Heart right ventricle (tissue), 16 donors: ENCODE data around the gene MTPN. TPM values are rescaled to one million over a fixed set of nuclear protein-coding genes. Genes with fewer than 3 reads are reported as not detected.

Experiments
- ATAC-seq, 8 donors: fragments of 200-7000 bp; cut with Tn5 transposase; one replicate each; pipeline ENCODE4 v1.9.1; 2020; ENCODE audit warnings: mild to moderate bottlenecking in 8 of 8, moderate library complexity in 8 of 8, moderate number of reproducible peaks in 1 of 8
- DNase-seq, 2 donors: peaks; one replicate each; pipeline ENCODE4 v3.0.0-alpha.2; 2020
- H3K27ac ChIP-seq, 10 donors: fragments of 200-600 bp; sonication (generic) in 2 of 10; one replicate each; pipeline versions ENCODE4 v1.5.0 to v1.8.0; 2020 to 2022; ENCODE audit warnings: mild to moderate bottlenecking in 3 of 10
- H3K27me3 ChIP-seq, 7 donors: fragments of 200-600 bp; one replicate each; pipeline ENCODE4 v1.8.0; 2021 to 2022; ENCODE audit warnings: mild to moderate bottlenecking in 2 of 7
- H3K36me3 ChIP-seq, 9 donors: fragments of 200-600 bp; sonication (generic) in 1 of 9; one replicate each; pipeline versions ENCODE4 v1.5.0 to v1.8.0; 2020 to 2022; ENCODE audit warnings: mild to moderate bottlenecking in 2 of 9
- H3K4me1 ChIP-seq, 9 donors: fragments of 200-600 bp; sonication (generic) in 1 of 9; one replicate each; pipeline versions ENCODE4 v1.5.0 to v1.8.0; 2020 to 2022; ENCODE audit warnings: mild to moderate bottlenecking in 4 of 9
- H3K4me3 ChIP-seq, 10 donors: fragments of 200-600 bp; sonication (generic) in 2 of 10; one replicate each; pipeline versions ENCODE4 v1.5.0 to v1.8.0; 2020 to 2022; ENCODE audit warnings: mild to moderate bottlenecking in 7 of 10, moderate library complexity in 2 of 10
- H3K9me3 ChIP-seq, 11 donors: fragments of 200-600 bp in 10 of 11; sonication (generic) in 2 of 11; one replicate each; pipeline versions ENCODE4 v1.5.0 to v1.8.0; 2013 to 2022; ENCODE audit warnings: mild to moderate bottlenecking in 2 of 11, control low read depth in 1 of 11, moderate library complexity in 1 of 11
- WGBS, 2 donors: extraction: QIAGEN DNeasy Blood & Tissue Kit; methylation state at CpG; one replicate each; pipeline ENCODE4 v1.1.7; 2013; ENCODE audit warnings: inconsistent platforms in 1 of 2; 5-methylcytosine and 5-hydroxymethylcytosine counted together
- intact Hi-C, 10 donors: fragments of 100-400 bp; cut with DNase I; formaldehyde crosslinking; loops; one replicate each; pipeline versions ENCODE4 v1.11.1 to v1.14.2; 2022
- polyA plus RNA-seq, 2 donors: library from polyadenylated mRNA; stranded (reverse); fragments of 200-250 nt; gene quantifications; one replicate each; pipeline ENCODE4 v1.2.3, GENCODE V29; 2013
- total RNA-seq, 10 donors: library from RNA; stranded (reverse); fragmentation: NEBNext Ultra II Directional in 3 of 10; extraction: Animal tissue kit (Norgen Biotek cat#: 25700) in 3 of 10; gene quantifications; one replicate each; pipeline versions ENCODE4 v1.2.1 to v1.2.4, GENCODE V29; 2021 to 2023
- TF ChIP-seq, protein P1 (sequence below), 9 donors: fragments of 200-600 bp; sonication (generic) in 2 of 9; IDR thresholded peaks; one replicate each; pipeline versions ENCODE4 v1.5.0 to v1.8.0; 2021 to 2022; ENCODE audit warnings: antibody characterized with exemption in 9 of 9, mild to moderate bottlenecking in 5 of 9, moderate library complexity in 1 of 9
- donor health status: Arrhythmogenic right ventricular cardiomyopathy.
- donor health status: ischemic (EF 13 %, LVEDD 7.1; RV severe dilation, severe dysfunction).
- donor health status: healthy with polysubstance abuse.
- donor health status: DM: no; HTN: yes; CAD: no.
- donor health status: DM: no; HTN: no; CAD: no.
- donor health status: ischemic (EF 25% LVEDD 6.9; RV normal size, moderate dysfunction).
- donor health status: ischemic (EF 25% LVEDD 5.7; RV mildly dilated, moderate dysfunction).
- donor health status: healthy.
- donor health status: DM: yes; HTN: yes; CAD: no.
- donor health status: Ischemic cardiomyopathy.
- donor health status: ischemic (EF 35%, LVEDD 5.7; RV mildly dilated, moderate dysfunction).
- donor health status: nonischemic (EF 11% LVEDD 7.7; RV severe dilation, severe dysfunction).
- donor health status: DM: yes; HTN: yes; CAD: no.
- donor health status: PGD.
- donor health status: ischemic (EF 29% LVEDD 5.4; RV normal size, mild dysfunction).
- donor health status: nonischemic (EF 23%, LVEDD 6.1; RV moderate dilation, normal function).

MTPN gene
- total and polyA plus RNA-seq, 12 donors: 15.7 to 107 (median 80.7) TPM

DNA sequence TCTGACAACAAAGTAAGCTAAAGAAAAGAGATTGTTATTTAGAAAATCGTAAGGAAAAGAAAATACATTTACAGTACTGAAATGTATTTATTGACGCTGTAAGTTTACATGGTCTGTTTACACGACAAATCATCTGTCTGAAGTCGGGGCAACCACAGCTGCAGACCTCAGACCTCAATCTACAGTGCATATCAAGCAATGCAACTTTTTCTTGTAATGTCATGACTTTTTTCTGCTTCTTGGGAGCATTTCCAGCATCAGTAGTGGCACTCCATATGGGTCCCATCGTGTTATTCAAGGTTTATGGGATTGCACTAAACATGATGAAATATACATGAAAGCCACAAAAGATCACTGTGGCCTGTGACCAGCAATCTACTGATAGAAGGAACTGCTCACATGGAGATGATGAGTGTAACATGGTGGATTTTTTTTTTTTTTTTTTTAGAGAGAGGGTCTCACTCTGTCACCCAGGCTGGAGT, 77.1 kb downstream of the MTPN start:
- intact Hi-C loops: no loop called here
- Histone ChIP-seq H3K9me3 (no peaks in the 10 kb centered on the region), H3K4me1 (no peaks in the 10 kb centered on the region), H3K4me3 (no peak overlapping the region), H3K27me3 (no peaks in the 10 kb centered on the region), H3K27ac (no peak overlapping the region), H3K36me3 (no peaks in the 10 kb centered on the region)
- TF ChIP-seq, protein P1, sequence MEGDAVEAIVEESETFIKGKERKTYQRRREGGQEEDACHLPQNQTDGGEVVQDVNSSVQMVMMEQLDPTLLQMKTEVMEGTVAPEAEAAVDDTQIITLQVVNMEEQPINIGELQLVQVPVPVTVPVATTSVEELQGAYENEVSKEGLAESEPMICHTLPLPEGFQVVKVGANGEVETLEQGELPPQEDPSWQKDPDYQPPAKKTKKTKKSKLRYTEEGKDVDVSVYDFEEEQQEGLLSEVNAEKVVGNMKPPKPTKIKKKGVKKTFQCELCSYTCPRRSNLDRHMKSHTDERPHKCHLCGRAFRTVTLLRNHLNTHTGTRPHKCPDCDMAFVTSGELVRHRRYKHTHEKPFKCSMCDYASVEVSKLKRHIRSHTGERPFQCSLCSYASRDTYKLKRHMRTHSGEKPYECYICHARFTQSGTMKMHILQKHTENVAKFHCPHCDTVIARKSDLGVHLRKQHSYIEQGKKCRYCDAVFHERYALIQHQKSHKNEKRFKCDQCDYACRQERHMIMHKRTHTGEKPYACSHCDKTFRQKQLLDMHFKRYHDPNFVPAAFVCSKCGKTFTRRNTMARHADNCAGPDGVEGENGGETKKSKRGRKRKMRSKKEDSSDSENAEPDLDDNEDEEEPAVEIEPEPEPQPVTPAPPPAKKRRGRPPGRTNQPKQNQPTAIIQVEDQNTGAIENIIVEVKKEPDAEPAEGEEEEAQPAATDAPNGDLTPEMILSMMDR (IDR thresholded peaks at IDR 0.05): no peak
- no peak for DNase-seq
- no peak for ATAC-seq
- 87% methylated on average over 5 of the region's 5 CpGs for WGBS, 2 donors

DNA sequence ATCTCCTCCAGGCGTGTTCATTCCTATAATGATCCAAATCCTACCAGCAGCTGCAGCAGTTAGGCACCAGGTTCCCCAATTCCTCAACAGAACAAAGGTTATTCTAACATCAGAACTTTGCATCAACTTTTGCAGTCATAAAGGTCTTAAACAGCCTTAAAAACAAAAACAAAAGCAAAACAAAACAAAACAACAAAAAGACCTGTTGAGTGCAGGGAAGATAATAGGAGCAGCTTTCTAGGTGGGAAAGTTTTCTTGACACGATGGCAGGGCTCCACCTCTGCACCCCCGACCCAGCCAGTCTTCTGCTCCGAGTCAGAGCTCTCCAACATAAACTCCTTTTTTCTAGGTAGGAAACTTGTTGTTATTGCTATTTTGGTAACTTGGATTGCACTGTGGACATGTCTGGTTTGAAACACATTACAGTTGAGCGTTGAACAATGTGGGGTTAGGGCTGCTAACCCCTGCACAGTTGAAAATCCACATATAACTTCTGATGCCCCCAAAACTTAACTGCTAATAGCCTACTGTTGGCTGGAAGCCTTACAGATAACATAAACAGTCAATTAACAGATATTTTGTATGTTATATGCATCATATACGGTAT, 77.6 kb downstream of the MTPN start:
- Histone ChIP-seq H3K27me3 (no peaks in the 10 kb centered on the region), H3K27ac (no peak overlapping the region), H3K36me3 (no peaks in the 10 kb centered on the region), H3K9me3 (no peaks in the 10 kb centered on the region), H3K4me1 (peaks cover 0 to 2% (median 0%) of the 10 kb centered on the region in 9 donors), H3K4me3 (no peak overlapping the region)
- DNase-seq (no peak), ATAC-seq (no peak)
- TF ChIP-seq, protein P1 (IDR thresholded peaks at IDR 0.05): no peak
- 78 to 82% methylated on average over 6 of the region's 6 CpGs for WGBS, 2 donors
- intact Hi-C loops: no loop called here

DNA sequence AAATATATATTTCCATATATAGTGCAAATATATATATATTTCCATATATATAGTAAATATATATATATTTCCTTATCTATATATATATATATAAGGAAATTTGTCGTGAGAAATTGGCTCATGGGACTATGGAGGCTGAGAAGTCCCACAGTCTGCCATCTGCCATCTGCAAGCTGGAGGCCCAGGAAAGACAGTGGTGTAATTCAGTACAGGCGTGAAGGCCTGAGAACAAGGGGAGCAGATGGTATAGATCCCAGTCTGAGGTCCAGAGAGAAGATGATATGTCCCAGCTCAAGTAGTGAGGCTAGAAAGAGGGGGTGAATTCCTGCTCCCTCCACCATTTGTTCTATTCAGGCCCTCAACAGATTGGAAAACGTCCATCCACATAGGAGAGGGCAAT, 78.9 kb downstream of the MTPN start:
- DNase-seq (no peak), ATAC-seq (no peak)
- Histone ChIP-seq H3K9me3 (no peaks in the 10 kb centered on the region), H3K4me1 (peaks cover 0 to 4% (median 0%) of the 10 kb centered on the region in 9 donors), H3K27ac (no peak overlapping the region), H3K27me3 (no peaks in the 10 kb centered on the region), H3K36me3 (no peaks in the 10 kb centered on the region), H3K4me3 (no peak overlapping the region)
- 74 to 91% methylated on average over 3 of the region's 3 CpGs for WGBS, 2 donors
- intact Hi-C loops: no loop called here
- TF ChIP-seq, protein P1 (IDR thresholded peaks at IDR 0.05): no peak

- H3K9me3 ChIP-seq: no peaks in the 10 kb centered on the region
- peak in 1 of 8 donors; percentile 42 for ATAC-seq
- WGBS, 2 donors: 54 to 60% methylated on average over 3 of the region's 3 CpGs
- H3K4me3 ChIP-seq: no peak overlapping the region
- H3K27me3 ChIP-seq: no peaks in the 10 kb centered on the region
- intact Hi-C loops: no loop called here
- no peaks in the 10 kb centered on the region for H3K36me3 ChIP-seq
- H3K4me1 ChIP-seq: peaks cover 0 to 4% (median 0%) of the 10 kb centered on the region in 9 donors
- DNase-seq: no peak
- TF ChIP-seq, protein P1 (IDR thresholded peaks at IDR 0.05): no peak
- H3K27ac ChIP-seq: no peak overlapping the region
Observed at GRCh38 chr7:135894816-135895215, 82.3 kb downstream of the MTPN start.
